HG03378 (cell line): ENCODE results near the gene SLC26A3.

ENCODE experiments used
- ATAC-seq: cut with Tn5 transposase; IDR thresholded peaks from one replicate; pipeline ENCODE4 v1.9.1; 2021; ENCODE audit warnings: mild to moderate bottlenecking, moderate library complexity; ENCODE audit not compliant: unreplicated experiment

Gene SLC26A3

DNA sequence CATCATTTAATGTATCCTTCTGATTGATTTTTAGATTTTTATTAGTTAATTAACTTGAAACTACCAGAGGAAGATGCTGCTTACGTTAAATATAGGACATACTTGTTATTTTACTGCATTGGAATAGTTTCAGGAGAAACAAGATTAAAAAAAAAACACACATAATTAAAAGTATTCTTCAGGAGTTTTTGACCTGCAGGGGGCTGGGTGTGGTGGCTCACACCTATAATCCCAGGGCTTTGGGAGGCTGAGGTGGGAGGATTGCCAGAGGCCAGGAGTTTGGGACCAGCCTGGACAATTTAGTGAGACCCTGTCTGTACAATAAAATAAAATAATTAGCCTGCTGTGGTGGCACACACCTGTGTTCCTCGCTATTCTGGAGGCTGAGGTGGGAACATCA lies 48.4 kb downstream of the SLC26A3 start:
- no peak for ATAC-seq

DNA sequence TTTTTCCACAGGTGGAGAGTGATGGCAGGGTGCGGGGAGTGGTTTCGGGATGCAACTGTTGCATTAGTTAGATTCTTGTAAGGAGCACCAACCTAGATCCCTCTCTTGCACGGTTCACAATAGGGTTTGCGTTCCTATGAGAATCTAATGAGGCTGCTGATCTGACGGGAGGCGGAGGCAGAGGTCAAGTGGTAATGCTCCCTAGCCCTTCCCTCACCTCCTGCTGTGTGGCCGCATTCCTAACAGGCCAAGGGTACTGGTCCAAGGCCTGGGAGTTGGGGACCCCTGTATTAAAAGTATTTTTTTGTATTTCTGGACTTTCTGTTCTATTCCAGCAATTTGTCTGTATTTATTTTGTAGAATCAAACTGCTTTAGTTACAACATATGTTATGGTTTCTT lies 51.9 kb downstream of the SLC26A3 start:
- no peak for ATAC-seq

DNA sequence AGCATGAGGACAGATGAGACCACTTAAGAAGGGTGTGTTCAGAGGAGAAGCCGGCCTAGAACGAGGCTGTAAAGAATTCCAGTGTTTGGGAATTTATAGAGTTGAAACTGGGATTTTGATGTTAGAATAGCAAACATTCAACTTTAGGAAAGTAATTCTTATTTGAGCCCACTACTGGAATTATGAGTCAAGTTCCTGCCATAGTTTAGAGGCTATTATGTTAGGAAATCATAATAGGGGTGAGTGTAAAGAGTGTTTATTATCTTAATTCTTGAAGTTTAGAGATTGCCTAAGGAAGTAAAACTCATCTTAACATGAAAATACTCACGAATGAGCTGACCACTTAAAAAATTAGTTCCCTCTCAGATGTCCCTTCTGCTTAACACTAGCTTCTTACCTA lies 57.0 kb downstream of the SLC26A3 start:
- ATAC-seq: no peak

DNA sequence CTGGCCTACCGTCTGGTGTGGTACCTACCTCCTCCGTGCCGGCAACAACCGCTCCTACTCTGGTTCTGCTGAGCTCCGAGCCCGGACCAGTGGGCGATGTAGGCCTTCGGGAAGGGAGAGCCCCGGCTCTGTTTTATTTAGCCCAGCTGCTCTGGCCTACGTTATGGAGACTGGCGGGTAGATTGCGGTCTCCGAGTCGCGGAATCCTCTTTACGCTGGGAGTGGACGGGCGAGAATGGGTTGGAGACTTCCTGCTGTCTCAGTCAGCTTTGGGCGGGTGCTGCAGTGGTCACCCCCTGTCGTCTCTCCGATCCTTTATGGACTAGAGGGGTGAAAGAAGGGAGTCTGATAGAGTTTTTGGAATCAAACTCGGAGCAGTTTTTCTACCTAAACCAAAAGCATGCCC lies 58.7 kb downstream of the SLC26A3 start:
- peak; percentile 39 for ATAC-seq

DNA sequence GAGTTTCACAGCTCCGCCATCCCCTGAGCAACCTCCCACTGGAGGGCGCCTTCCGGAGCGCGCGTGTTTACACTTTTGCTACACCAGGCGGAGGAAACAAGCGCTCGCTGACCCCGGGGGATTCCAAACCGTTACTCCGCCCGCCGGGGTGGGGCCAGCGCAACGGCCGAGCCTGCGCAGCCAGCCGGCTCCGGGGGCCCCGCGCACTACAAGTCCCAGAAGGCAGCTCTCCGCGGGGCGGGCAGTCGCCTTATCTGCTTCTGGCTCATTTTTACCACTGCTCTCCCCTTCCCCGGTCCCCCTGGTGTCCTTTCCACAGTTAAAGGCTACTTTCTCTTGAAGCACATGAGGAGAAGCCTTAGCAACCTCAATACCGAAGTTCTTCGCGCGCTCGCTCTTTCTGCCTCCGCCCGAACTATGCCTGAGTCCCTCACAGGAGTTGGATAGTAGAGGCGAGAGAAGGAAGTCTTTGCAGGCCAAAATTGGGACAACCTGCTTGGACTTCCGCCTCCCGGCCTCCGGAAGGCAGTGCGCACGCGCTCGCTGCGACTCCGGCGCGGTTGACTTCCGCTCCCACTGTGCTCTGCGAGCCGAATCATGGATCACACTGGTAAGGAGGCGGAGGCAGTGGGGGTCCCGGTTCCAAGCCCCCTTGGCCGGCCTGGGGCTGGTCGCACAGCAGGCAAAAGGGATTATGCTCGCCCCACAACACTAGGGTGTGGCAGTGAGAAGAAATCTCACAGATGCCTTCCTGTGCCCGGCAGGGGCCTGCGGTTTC lies 59.3 kb downstream of the SLC26A3 start, which contains the start of gene CBLL1:
Gene CBLL1, plus strand, starts transcription at position 576 of the 778 bp plus-strand sequence. Its CDS starts 22 bp downstream, at position 598.
- ATAC-seq: peak; percentile 72

DNA sequence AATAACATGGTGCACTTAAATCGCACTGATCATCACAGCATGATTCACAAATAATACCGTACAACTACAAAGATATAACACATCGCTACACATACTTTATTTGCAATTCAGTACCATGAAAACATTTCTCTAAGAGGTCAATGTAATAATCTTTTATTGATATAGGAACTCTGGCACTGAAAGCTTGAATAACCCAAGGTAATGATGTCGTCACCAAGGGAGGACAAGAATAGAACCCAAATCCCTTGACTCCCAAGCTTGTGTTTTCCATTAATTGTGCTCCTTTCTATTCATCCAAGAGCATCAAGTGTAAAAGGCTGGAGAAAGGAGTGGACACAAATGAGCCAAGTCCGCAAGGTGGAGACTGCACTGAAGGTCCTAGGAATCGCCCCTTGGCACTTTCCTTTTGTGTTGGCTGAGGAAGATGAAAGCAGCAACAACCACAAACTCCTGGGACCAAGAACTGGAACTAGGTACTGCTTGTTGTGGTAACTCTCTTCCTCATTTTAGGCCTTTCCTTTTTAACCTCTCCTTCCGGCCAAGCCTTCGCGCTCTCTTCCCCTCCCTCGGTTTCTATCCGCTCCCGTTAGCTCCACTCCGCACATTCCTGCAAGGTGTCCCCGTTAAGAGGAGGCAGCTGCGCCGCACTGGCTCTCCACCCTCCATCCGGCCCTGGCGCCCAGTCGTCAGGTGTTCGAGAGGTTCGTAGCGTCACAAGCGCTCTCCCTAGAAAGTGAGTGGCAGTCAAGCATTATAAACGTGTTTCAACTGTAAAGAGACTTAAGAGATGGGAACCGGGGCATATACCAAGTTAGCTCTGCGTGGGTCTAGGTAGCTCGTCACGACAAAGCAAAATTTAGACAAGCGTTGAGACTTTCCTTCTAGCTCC lies 60.1 kb downstream of the SLC26A3 start:
- peak; percentile 37 for ATAC-seq

DNA sequence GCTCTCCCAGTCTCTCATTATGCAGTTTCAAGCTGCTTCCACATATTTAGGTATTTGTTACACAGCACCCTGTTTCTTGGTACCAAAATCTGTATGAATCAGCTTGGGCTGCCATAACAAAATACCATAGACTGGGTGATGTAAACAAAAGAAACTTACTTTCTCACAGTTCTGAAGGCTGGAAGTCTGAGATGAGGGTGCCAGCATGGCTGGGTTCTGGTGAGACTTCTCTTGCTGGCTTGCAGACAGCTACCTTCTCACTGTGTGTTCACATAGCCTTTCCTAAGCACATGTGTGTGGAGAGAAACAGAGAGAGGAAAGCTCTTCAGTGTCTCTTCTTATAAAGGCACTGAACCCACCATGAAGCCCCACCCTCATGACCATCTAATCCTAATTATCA lies 74.7 kb downstream of the SLC26A3 start:
- no peak for ATAC-seq

DNA sequence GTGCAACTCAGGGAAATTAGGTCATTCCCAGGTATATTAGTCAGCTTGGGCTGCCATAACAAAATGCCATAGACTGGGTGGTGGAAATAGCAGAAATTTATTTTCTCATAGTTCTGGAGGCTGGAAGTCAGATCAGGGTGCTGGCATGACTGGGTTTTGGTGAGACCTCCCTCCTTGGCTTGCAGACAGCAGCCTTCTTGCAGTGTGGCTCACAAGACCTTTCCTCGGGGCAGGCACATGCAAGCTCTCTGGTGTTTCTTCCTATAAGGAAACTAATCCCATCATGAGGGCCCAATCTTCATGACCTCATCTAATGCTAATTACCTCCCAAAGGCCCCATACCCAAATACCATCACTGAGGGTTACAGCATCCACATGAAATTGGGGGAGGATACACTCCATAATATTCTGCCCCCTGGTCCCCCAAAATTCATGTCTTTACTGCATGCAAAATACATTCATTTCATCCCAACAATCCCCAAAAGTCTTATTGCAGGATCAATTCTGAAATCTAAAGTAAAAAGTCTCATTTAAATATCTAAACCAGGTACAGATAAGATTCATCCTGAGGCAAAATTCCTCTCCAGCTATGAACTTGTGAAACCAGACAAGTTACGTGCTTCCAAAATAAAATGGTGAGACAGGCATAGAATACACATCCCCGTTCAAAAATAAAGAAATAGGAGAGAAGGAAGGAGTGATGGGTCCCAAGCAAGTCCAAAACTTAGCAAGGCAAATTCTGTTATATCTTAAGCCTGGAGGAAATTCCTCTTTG lies 76.5 kb downstream of the SLC26A3 start:
- ATAC-seq: no peak

DNA sequence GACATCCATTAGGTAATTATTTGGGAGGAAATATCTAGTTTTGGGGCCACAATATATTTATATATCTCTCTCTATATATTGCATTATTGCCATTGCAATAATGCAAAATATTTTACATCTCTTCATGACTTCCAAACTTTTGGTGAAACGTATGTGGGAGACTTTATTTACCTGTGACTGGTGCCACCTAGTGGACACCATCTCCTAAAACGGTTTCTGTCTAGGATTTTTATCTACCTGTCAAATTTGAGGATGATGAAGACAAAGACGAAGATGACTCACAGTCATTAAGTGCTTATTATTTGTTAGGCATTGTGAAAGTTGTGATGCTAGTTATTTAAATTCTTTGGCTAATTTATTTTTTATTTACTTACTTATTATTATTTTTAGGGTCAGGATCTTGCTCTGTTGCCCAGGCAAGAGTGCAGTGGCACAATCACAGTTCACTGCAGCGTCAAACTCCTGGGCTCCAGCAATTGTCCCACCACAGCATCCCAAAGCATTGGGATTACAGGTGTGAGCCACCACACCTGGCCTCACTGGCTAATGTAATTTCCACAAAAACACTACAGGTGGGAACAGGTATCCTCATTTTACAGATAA lies 77.8 kb downstream of the SLC26A3 start:
- ATAC-seq: no peak

DNA sequence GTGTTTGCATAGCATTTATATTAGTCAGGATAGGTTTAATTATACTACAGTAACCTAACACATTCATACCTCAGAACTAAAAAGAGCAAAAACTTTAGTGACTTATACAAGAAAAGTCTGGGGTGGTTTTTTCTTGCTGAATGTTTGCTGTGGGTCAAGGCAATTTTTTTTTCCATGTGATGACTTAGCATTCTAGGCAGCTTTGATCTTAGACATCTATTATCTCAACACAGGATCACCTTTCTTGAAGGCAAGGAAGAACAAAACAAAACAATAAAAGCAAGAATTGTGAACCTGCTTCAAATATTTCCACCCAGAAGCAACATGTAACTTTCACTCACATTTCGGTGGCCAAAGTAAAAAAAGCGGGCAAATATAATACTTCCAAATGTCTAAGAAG lies 79.8 kb downstream of the SLC26A3 start:
- no peak for ATAC-seq

DNA sequence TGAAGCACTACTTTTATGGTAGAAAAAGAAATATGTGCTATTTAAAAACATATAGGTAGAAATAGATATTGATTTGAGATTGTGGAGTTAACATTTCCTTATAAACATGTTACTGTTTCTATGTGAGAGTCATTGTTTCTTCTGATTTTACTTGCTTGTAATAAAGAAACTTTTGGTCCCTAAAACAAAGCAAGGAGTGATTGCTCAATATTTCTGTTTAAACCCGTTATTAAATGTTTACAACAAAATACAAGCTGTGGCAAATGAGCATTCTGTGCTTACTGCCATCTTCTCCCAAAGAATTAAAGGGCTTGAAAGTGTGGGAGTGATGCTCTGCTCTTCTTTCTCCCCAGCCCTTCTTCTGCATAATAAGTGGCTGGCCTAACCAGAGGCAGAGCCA lies 81.7 kb downstream of the SLC26A3 start:
- ATAC-seq: no peak

DNA sequence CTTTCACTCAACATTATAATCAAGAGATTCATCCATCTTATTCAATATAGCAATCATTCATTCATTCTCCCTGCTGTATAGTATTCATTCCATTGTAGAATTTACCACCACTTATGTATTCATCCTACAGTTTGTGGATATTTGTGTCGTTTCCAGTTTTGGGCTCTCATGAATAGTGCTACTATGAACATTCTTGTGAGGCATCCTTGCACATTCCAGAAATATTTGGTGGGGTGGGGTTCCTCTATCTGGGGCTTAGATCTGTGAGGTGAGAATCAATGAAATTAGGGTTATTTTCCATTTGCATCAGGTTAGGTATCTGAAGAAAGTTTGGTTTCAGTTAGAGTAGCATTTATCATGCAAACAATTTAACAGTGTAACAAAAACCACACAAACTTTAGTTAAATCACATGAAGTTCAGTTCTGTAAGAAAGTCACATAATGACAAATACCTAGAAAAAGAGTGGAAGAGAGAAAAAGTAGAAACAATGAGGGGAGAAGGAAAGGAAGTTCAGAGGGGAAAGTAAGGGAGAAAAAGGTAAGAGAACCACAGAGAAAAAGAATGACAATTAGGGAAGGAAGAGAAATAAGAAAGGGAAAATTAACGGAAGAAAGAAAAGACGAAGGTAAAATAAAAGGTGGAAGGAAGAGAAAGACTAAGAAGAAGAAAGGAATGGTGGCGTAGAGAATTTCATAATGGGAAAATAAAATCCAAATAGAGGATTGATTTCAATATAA lies 84.4 kb downstream of the SLC26A3 start:
- ATAC-seq: no peak

DNA sequence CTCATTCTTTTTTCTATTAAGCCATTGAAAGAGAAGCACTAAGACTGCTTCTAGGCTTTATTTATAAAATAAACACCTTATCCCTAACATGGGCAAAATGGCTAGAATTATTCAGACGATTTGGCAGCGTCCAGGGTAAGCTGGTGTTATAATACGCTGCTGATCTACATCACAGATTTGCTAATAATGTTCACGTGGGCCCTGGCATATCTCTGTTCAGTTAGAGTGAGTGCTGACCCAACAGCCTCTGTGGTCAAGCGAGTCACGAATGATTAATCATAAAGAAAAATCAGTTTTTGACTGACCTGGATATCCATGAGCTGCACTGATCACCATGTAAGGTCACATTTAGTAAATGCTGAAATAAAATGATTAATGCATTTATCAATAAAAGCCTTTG lies 87.5 kb downstream of the SLC26A3 start:
- ATAC-seq: no peak
